K562 (cell line): ENCODE measurements around the gene MAGI2. TPM values are rescaled to one million over a fixed set of nuclear protein-coding genes. Genes with fewer than 3 reads are reported as not detected.
A peak's percentile ranks its signal among the peaks of the same experiment; 100 is the strongest.

Experiments used
- ARID3B ChIP-seq: fragments of 250-450 bp; sonication (Bioruptor Pico); IDR thresholded peaks from 2 replicates; pipeline ENCODE4 v1.4.0; 2020; ENCODE audit warnings: borderline replicate concordance
- ATF1 ChIP-seq, 2 experiments: fragments of 450-650 bp in 1 of 2; IDR thresholded peaks; 2 replicates each; pipeline ENCODE4 v1.6.1; 2016; ENCODE audit warnings: missing compliant biosample characterization in 1 of 2, missing genetic modification characterization in 1 of 2
- BDP1 ChIP-seq: IDR thresholded peaks from 3 replicates; pipeline ENCODE4 v1.6.1; 2011; ENCODE audit not compliant: insufficient read length, insufficient read depth
- BHLHE40 ChIP-seq: IDR thresholded peaks from 2 replicates; pipeline ENCODE4 v1.6.1; 2011; ENCODE audit warnings: low read length, improper control_type of control experiment
- CBX2 ChIP-seq: fragments of 200-600 bp; sonication (generic); IDR thresholded peaks from one replicate; pipeline ENCODE4 v1.6.1; 2012; ENCODE audit warnings: mild to moderate bottlenecking, low read length, inconsistent platforms; ENCODE audit not compliant: insufficient read depth, poor library complexity, severe bottlenecking
- COPS2 ChIP-seq: fragments of 450-650 bp; conservative IDR thresholded peaks from 2 replicates; pipeline ENCODE4 v1.6.1; 2016; ENCODE audit warnings: mild to moderate bottlenecking, moderate library complexity
- DNMT1 ChIP-seq: fragments of 450-650 bp; IDR thresholded peaks from 2 replicates; pipeline ENCODE4 v1.6.1; 2016; ENCODE audit warnings: antibody characterized with exemption, mild to moderate bottlenecking
- ELF2 ChIP-seq: fragments of 250-450 bp; sonication (Bioruptor Pico); IDR thresholded peaks from 2 replicates; pipeline ENCODE4 v1.5.0; 2021; ENCODE audit warnings: mild to moderate bottlenecking
- FOXJ2 ChIP-seq: fragments of 200-800 bp; sonication (Bioruptor generic); IDR thresholded peaks from 2 replicates; pipeline ENCODE4 v1.6.1; 2016; ENCODE audit warnings: missing genetic modification characterization, missing compliant biosample characterization
- JUNB ChIP-seq: fragments of 450-650 bp; formaldehyde crosslinking; conservative IDR thresholded peaks from 2 replicates; pipeline ENCODE4 v1.4.0; 2020; ENCODE audit warnings: mild to moderate bottlenecking
- MAZ ChIP-seq, 2 experiments: fragments of 450-650 bp in 1 of 2; sonication (generic) in 1 of 2; formaldehyde crosslinking; IDR thresholded peaks in 1 of 2; conservative IDR thresholded peaks in 1 of 2; 2 replicates each; pipeline versions ENCODE4 v1.4.0 to v1.5.0; 2020; ENCODE audit warnings: mild to moderate bottlenecking in 1 of 2, missing genetic modification reagents in 1 of 2
- MITF ChIP-seq: IDR thresholded peaks from 2 replicates; pipeline ENCODE4 v1.6.1; 2014; ENCODE audit warnings: antibody characterized with exemption
- NR2C1 ChIP-seq, 2 experiments: fragments of 450-650 bp; IDR thresholded peaks; 2 replicates each; pipeline ENCODE4 v1.6.1; 2017; ENCODE audit warnings: mild to moderate bottlenecking in 2 of 2, antibody characterized with exemption in 1 of 2, inconsistent platforms in 1 of 2, missing compliant biosample characterization in 1 of 2, missing genetic modification characterization in 1 of 2
- POLR2AphosphoS2 ChIP-seq: IDR thresholded peaks from 2 replicates; pipeline ENCODE4 v1.6.1; 2012; ENCODE audit warnings: low read length, improper control_type of control experiment
- PPARD ChIP-seq: fragments of 250-450 bp; sonication (Bioruptor Pico); IDR thresholded peaks from 2 replicates; pipeline ENCODE4 v1.8.0; 2022; ENCODE audit warnings: inconsistent platforms, mild to moderate bottlenecking, moderate library complexity
- PREB ChIP-seq: sonication (generic); formaldehyde crosslinking; IDR thresholded peaks from 2 replicates; pipeline ENCODE4 v1.8.1; 2023; ENCODE audit warnings: mild to moderate bottlenecking, missing genetic modification reagents
- PTTG1 ChIP-seq: fragments of 450-650 bp; IDR thresholded peaks from 2 replicates; pipeline ENCODE4 v1.6.1; 2016; ENCODE audit warnings: low read depth, mild to moderate bottlenecking, missing genetic modification characterization, missing compliant biosample characterization
- SMARCE1 ChIP-seq: fragments of 450-650 bp; IDR thresholded peaks from 2 replicates; pipeline ENCODE4 v1.7.1; 2016; ENCODE audit warnings: mild to moderate bottlenecking
- VEZF1 ChIP-seq: fragments of 200-800 bp; sonication (Bioruptor generic); IDR thresholded peaks from 2 replicates; pipeline ENCODE4 v1.6.1; 2017; ENCODE audit warnings: missing genetic modification characterization, missing compliant biosample characterization
- ZFPM2 ChIP-seq: fragments of 250-450 bp; sonication (Bioruptor Pico); IDR thresholded peaks from 2 replicates; pipeline ENCODE4 v1.5.1; 2022; ENCODE audit warnings: mild to moderate bottlenecking
- ZNF184 ChIP-seq: sonication (generic); formaldehyde crosslinking; IDR thresholded peaks from 2 replicates; pipeline ENCODE4 v1.5.0; 2020; ENCODE audit warnings: missing genetic modification reagents
- ZNF197 ChIP-seq: fragments of 200-800 bp; sonication (Bioruptor generic); IDR thresholded peaks from 2 replicates; pipeline ENCODE4 v1.6.1; 2016; ENCODE audit warnings: low read depth, missing genetic modification characterization, missing compliant biosample characterization
- ZNF77 ChIP-seq: fragments of 250-450 bp; sonication (Bioruptor Pico); IDR thresholded peaks from 2 replicates; pipeline ENCODE4 v1.5.0; 2020
- polyA plus RNA-seq, 8 experiments: library from polyadenylated mRNA; depleted of rRNA in 4 of 8; stranded (reverse) in 5 of 8; unstranded in 3 of 8; fragments of >200 nt; fragmentation: Nextera tagmentation in 2 of 8; fragmentation: Illumina TruSeq in 1 of 8; extraction: Ambion mirVana in 2 of 8; extraction: Trizol in 1 of 8; gene quantifications; 2 replicates each; pipeline versions ENCODE4 v1.2.1 to v1.2.3, GENCODE V29; 2011 to 2014; ENCODE audit warnings: inconsistent platforms in 1 of 8, missing spikeins in 1 of 8
- total RNA-seq, 7 experiments: library from RNA; depleted of rRNA in 6 of 7; stranded (reverse); fragments of >200 nt in 6 of 7; fragmentation: Illumina TruSeq in 2 of 7; extraction: Trizol in 2 of 7; gene quantifications; 2 replicates each; pipeline versions ENCODE4 v1.2.1 to v1.2.3, GENCODE V29; 2011 to 2021; ENCODE audit warnings: low replicate concordance in 1 of 7

MAGI2 gene
- total and polyA plus RNA-seq, 9 of the 15 experiments (the other 6 are each of a cell fraction or from before 2014, with no cell fraction given) = 0.27 to 1.4 (median 0.70) TPM

- TF ChIP-seq NR2C1 (IDR thresholded peaks at IDR 0.05) (no peak), NR2C1 (tag; IDR thresholded peaks at IDR 0.05) (no peak), BDP1 (no peak), ZFPM2 (no peak), MITF (no peak), ELF2 (no peak), PPARD (no peak), JUNB (CRISPR knock-in tag) (no peak), BHLHE40 (no peak), PTTG1 (tag) (no peak), FOXJ2 (0 out of 2 replicates have a peak, but pooled peaks have one; percentile 35), CBX2 (no peak), SMARCE1 (0 out of 2 replicates have a peak, but pooled peaks have one; percentile 7), MAZ (CRISPR knock-in tag; conservative IDR thresholded peaks at IDR 0.05 in 1 of 2, IDR thresholded peaks at IDR 0.05 in 1 of 2) (peak in 1 of 2 experiments; percentile 13; a peak in 1 of 4 replicates), ZNF77 (CRISPR knock-in tag) (no peak), ARID3B (CRISPR knock-in tag) (no peak), ZNF197 (CRISPR knock-in tag) (peak; percentile 64; the same call in 1 of the 2 replicates), VEZF1 (0 out of 2 replicates have a peak, but pooled peaks have one; percentile 42), COPS2 (no peak), PREB (CRISPR knock-in tag) (0 out of 2 replicates have a peak, but pooled peaks have one; percentile 11), ATF1 (CRISPR knock-in tag; IDR thresholded peaks at IDR 0.05) (no peak), ATF1 (tag; IDR thresholded peaks at IDR 0.05) (0 out of 2 replicates have a peak, but pooled peaks have one; percentile 19), ZNF184 (CRISPR knock-in tag) (no peak), DNMT1 (no peak), POLR2AphosphoS2 (no peak)
Measured at GRCh38 chr7:78020136-78020873, 1433.2 kb downstream of the MAGI2 start (continued).
